Activated CD4-positive, alpha-beta memory T cell treated with anti-CD3 and anti-CD28 coated beads, Interleukin-2, amount 10 ng/mL, durations not matched to agents 7 days and 5 days (primary cell): ENCODE data around the gene SOBP. TPM values are rescaled to one million over a fixed set of nuclear protein-coding genes. Genes with fewer than 3 reads are reported as not detected.
"Not testable (repeated sequence)": the region's sequence is repeated elsewhere in the genome, so short reads cannot be mapped to it uniquely, and the experiment has no call there.

Experiments
- CTCF ChIA-PET: fragments of 350-600 bp; sonication (Branson Sonifier 250); formaldehyde crosslinking; loops from one replicate; lab custom pipeline; 2021; ENCODE audit warnings: antibody characterized with exemption, inconsistent platforms; lab: Charles Lee
- POLR2A ChIA-PET: fragments of 350-600 bp; sonication (Branson Sonifier 250); formaldehyde crosslinking; loops from one replicate; lab custom pipeline; 2021; ENCODE audit warnings: antibody characterized with exemption; lab: Charles Lee
- DNase-seq: peaks from one replicate; pipeline ENCODE4 v3.0.0-alpha.2; 2020
- H3K27ac Mint-ChIP-seq: one replicate; pipeline ENCODE4 v1.8.0; 2021; ENCODE audit warnings: mild to moderate bottlenecking, mixed read lengths
- H3K27me3 Mint-ChIP-seq: one replicate; pipeline ENCODE4 v1.8.0; 2021; ENCODE audit warnings: mixed read lengths
- H3K36me3 Mint-ChIP-seq: one replicate; pipeline ENCODE4 v1.8.0; 2021; ENCODE audit warnings: low read depth, mixed read lengths
- H3K4me1 Mint-ChIP-seq: one replicate; pipeline ENCODE4 v1.8.0; 2021; ENCODE audit warnings: mixed read lengths
- H3K4me3 Mint-ChIP-seq: one replicate; pipeline ENCODE4 v1.8.0; 2021; ENCODE audit warnings: mild to moderate bottlenecking, mixed read lengths
- H3K9me3 Mint-ChIP-seq: one replicate; pipeline ENCODE4 v1.8.0; 2021; ENCODE audit warnings: mixed read lengths
- total RNA-seq, 2 experiments: library from RNA; stranded (reverse); gene quantifications; one replicate each; pipeline ENCODE4 v1.2.3, GENCODE V29; 2021

The SOBP gene
- total RNA-seq, 2 experiments from 2014 or later: 0.33 to 0.38 TPM

GRCh38 chr6:107517274-107517673 is 27.4 kb downstream of the SOBP start:
- no peak overlapping the region for H3K4me3 Mint-ChIP-seq
- DNase-seq: no peak
- no peaks in the 10 kb centered on the region for H3K4me1 Mint-ChIP-seq
- no peaks in the 10 kb centered on the region for H3K9me3 Mint-ChIP-seq
- ChIA-PET POLR2A (no interaction called here), CTCF (no interaction called here)
- no peak overlapping the region for H3K27ac Mint-ChIP-seq
- peaks cover 21% of the 10 kb centered on the region for H3K27me3 Mint-ChIP-seq
- H3K36me3 Mint-ChIP-seq: no peaks in the 10 kb centered on the region

GRCh38 chr6:107519224-107519623 is 29.3 kb downstream of the SOBP start:
- DNase-seq, CTCF ChIA-PET, H3K4me1 Mint-ChIP-seq, H3K27ac Mint-ChIP-seq, H3K36me3 Mint-ChIP-seq, H3K4me3 Mint-ChIP-seq, H3K9me3 Mint-ChIP-seq, POLR2A ChIA-PET: not testable (repeated sequence)
- H3K27me3 Mint-ChIP-seq: peaks cover 20% of the 10 kb centered on the region

DNA sequence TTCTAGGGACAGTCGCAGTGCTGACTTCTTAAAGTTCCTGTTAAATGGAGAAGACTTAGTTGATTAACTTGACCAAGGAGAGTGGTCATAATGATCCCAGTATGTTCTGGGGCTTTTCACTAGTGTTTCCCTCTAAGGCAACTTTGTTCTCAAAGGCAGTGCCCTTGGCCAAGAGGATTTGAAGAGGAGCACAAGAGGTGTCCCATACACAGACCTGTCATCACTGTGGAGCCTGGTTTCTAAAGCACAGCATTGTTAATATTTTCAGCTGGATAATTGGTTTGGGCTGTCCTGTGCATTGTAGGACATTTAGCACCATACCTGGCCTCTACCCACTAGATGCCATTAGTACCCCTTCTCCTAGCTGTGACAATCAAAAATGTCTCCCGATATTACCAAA is 30.8 kb downstream of the SOBP start:
- H3K27me3 Mint-ChIP-seq: peaks cover 20% of the 10 kb centered on the region
- H3K4me1 Mint-ChIP-seq, POLR2A ChIA-PET, H3K27ac Mint-ChIP-seq, H3K9me3 Mint-ChIP-seq, H3K4me3 Mint-ChIP-seq, DNase-seq, CTCF ChIA-PET, H3K36me3 Mint-ChIP-seq: not testable (repeated sequence)

DNA sequence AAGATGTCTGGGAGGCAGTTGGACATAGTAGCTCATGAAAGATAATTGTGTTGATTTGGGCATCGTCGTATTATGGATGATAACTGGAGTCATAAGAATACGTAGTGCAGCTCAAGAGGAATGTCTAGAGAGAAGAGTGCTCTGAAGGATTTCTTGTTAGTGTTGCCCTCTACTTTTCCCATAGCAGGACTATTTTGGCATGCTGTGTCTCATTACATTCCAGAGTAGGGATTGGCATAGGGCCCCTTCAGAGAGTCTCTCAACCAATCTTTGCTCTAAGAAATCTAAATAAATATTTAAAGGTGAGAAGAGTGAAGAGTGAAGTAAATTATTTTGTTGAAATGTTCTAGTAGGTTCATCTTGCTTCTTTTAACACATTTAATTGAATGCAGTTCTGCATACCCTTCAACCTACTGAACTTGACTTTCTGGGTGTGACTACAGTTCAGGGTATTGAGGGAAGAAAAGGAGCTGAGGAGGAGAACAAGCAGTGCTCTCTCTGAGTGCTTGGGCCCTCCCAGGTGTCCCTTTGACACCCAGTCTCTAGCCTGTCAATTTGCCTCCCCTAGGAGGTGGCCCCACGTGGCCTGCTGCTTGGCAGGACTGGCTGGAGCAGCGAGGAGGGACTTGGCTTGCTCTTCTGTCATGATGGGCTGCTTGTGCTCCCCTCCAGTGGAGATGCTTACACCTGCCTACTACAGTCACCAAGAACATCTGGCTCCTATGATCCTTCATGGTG is 33.3 kb downstream of the SOBP start:
- H3K27me3 Mint-ChIP-seq: peaks cover 22% of the 10 kb centered on the region
- ChIA-PET POLR2A (no interaction called here), CTCF (no interaction called here)
- DNase-seq: no peak
- no peaks in the 10 kb centered on the region for H3K9me3 Mint-ChIP-seq
- no peaks in the 10 kb centered on the region for H3K36me3 Mint-ChIP-seq
- no peaks in the 10 kb centered on the region for H3K4me1 Mint-ChIP-seq
- no peak overlapping the region for H3K27ac Mint-ChIP-seq
- H3K4me3 Mint-ChIP-seq: no peak overlapping the region

DNA sequence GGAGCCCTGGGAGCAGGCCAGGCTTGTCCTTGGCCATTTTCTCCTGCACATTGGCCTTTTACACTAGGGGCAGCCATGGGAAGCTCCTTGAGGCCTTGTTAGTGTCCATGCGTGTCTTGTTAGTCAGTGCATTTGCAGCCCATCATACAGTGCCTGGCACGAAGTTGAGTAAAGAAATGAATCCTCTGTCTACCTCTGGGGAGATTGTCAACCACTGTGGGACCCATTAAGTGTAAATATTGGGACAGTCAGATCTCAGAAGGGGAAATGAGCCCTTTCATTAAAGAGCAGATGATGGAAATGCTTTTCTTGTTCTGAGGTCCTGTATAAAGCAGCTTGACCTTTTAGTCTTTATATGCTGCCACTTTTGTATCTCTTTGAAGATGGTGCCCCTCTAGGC is 33.9 kb downstream of the SOBP start:
- H3K36me3 Mint-ChIP-seq: no peaks in the 10 kb centered on the region
- ChIA-PET POLR2A (no interaction called here), CTCF (no interaction called here)
- no peak overlapping the region for H3K4me3 Mint-ChIP-seq
- no peaks in the 10 kb centered on the region for H3K9me3 Mint-ChIP-seq
- H3K4me1 Mint-ChIP-seq: no peaks in the 10 kb centered on the region
- DNase-seq: no peak
- peaks cover 25% of the 10 kb centered on the region for H3K27me3 Mint-ChIP-seq
- no peak overlapping the region for H3K27ac Mint-ChIP-seq

DNA sequence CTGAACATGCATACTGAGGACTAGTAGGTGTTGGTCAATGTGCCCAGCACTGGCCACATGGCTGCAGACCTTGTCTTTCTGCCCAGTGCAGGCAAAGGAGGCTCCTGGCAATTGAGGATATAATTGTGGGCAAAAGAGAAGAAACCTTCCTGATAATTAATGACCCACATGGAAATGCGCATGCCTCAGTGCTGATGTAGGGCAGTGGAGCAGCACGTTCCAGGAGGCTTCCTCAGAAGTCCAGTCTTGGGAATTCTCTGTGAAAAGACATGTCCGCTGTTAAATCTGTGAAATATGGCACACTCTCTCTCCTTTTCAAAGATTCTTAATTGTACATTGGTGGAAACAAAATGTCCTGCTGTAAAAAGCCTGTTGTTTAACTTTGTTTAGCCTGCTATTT is 34.7 kb downstream of the SOBP start:
- H3K4me3 Mint-ChIP-seq: no peak overlapping the region
- no peaks in the 10 kb centered on the region for H3K36me3 Mint-ChIP-seq
- ChIA-PET POLR2A (no interaction called here), CTCF (no interaction called here)
- H3K9me3 Mint-ChIP-seq: no peaks in the 10 kb centered on the region
- H3K27ac Mint-ChIP-seq: no peak overlapping the region
- H3K27me3 Mint-ChIP-seq: peaks cover 21% of the 10 kb centered on the region
- no peak for DNase-seq
- H3K4me1 Mint-ChIP-seq: no peaks in the 10 kb centered on the region

DNA sequence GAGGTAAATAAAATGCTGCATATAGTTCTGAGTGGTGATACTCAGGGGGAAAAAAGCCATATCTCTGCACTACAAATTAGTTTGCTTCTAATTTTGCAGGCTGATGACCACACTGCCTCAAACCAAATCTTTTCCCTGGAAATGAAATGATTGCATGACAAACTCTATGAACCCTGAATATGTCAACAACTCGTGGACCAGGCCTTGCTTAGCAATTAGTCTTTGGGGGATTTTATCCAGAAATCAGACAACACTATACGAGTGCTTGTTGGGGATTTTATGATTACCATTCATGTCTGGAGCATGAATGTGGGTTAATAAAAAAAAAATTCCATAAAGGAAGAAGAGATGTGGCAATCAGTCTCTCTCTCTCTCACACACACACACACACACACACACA is 42.0 kb downstream of the SOBP start:
- no peaks in the 10 kb centered on the region for H3K4me1 Mint-ChIP-seq
- no peak overlapping the region for H3K4me3 Mint-ChIP-seq
- DNase-seq: no peak
- ChIA-PET CTCF (no interaction called here), POLR2A (no interaction called here)
- no peaks in the 10 kb centered on the region for H3K36me3 Mint-ChIP-seq
- H3K27me3 Mint-ChIP-seq: peaks cover 12% of the 10 kb centered on the region
- H3K27ac Mint-ChIP-seq: no peak overlapping the region
- no peaks in the 10 kb centered on the region for H3K9me3 Mint-ChIP-seq

- ChIA-PET POLR2A (no interaction called here), CTCF (interaction anchor here (0.6 kb wide), 1 partner anchor 25 kb away, joined by 4 read pairs; no protein-coding TSS in a partner anchor)
- Mint-ChIP-seq H3K4me3 (no peak overlapping the region), H3K4me1 (no peaks in the 10 kb centered on the region), H3K27ac (no peak overlapping the region), H3K36me3 (no peaks in the 10 kb centered on the region), H3K27me3 (peaks cover 10% of the 10 kb centered on the region), H3K9me3 (no peaks in the 10 kb centered on the region)
- DNase-seq: no peak
Observed at GRCh38 chr6:107532706-107533105, 42.8 kb downstream of the SOBP start.

DNA sequence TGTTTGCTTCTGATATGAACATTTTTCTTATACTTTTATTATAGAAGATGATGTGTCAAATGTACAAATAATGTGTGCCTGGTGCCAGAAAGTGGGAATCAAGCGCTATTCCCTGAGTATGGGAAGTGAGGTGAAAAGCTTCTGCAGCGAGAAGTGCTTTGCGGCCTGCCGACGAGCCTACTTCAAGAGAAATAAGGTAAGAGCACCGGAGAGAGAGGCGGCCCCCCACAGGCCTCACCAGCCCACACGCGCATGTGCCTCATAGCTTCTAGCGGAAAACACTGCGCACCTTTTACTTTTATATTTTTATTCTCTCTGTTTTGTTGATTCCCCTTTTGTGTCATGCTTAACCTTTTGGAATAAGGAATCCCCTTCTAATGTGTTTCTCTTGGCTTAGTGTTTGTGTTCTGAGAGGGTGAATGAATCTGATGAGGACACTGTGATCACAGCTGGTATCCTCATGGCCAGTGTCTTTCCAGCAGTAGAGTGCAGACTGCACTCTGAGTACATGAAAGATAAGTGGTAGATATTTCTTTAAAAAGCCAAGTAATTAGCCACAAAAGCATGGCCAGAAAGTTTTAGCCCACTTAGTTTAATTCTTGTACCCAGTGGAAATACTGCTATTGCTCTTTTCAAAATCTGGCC is 43.6 kb downstream of the SOBP start:
- CTCF ChIA-PET: no interaction called here
- Mint-ChIP-seq H3K36me3 (no peaks in the 10 kb centered on the region), H3K9me3 (no peaks in the 10 kb centered on the region), H3K27me3 (peaks cover 11% of the 10 kb centered on the region), H3K4me1 (no peaks in the 10 kb centered on the region), H3K4me3 (no peak overlapping the region), H3K27ac (no peak overlapping the region)
- DNase-seq: no peak
- POLR2A ChIA-PET: no interaction called here

DNA sequence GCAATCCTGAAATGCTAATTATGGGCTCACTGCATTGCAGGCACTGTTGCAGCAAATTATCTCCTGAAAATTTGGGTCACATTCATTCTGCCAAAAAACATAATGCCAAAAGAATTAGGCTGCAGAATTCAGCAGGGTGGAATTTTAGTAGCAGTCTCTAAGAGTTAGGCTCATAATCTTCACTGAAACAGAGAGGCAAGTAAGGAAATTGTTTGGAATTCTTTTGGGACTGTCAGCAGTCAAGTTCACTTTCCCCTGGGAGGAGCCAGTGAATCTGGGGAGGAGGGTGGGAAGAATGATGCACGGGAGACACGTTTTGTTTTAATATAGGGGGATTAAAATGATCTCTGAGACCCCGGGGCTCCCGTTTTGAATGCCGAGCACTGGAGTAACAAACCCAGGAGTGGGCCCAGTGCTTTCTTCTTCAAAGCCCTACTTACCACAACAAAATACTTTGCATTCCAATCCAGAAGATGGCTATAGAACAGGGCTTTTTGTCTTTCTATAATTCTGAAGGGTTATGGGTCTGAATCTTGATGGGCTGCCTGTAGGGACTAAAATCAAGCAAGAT is 44.7 kb downstream of the SOBP start:
- ChIA-PET POLR2A (no interaction called here), CTCF (no interaction called here)
- no peak overlapping the region for H3K27ac Mint-ChIP-seq
- DNase-seq: no peak
- H3K36me3 Mint-ChIP-seq: no peaks in the 10 kb centered on the region
- no peaks in the 10 kb centered on the region for H3K4me1 Mint-ChIP-seq
- H3K4me3 Mint-ChIP-seq: no peak overlapping the region
- peaks cover 17% of the 10 kb centered on the region for H3K27me3 Mint-ChIP-seq
- H3K9me3 Mint-ChIP-seq: no peaks in the 10 kb centered on the region

GRCh38 chr6:107535626-107536025 is 45.7 kb downstream of the SOBP start:
- H3K27ac Mint-ChIP-seq: no peak overlapping the region
- ChIA-PET CTCF (no interaction called here), POLR2A (no interaction called here)
- no peaks in the 10 kb centered on the region for H3K36me3 Mint-ChIP-seq
- DNase-seq: no peak
- H3K27me3 Mint-ChIP-seq: peaks cover 23% of the 10 kb centered on the region
- no peak overlapping the region for H3K4me3 Mint-ChIP-seq
- H3K9me3 Mint-ChIP-seq: no peaks in the 10 kb centered on the region
- no peaks in the 10 kb centered on the region for H3K4me1 Mint-ChIP-seq

- POLR2A ChIA-PET: no interaction called here
- H3K27me3 Mint-ChIP-seq: peaks cover 23% of the 10 kb centered on the region
- H3K9me3 Mint-ChIP-seq: no peaks in the 10 kb centered on the region
- no peaks in the 10 kb centered on the region for H3K36me3 Mint-ChIP-seq
- CTCF ChIA-PET: no interaction called here
- no peak overlapping the region for H3K4me3 Mint-ChIP-seq
- H3K4me1 Mint-ChIP-seq: no peaks in the 10 kb centered on the region
- no peak overlapping the region for H3K27ac Mint-ChIP-seq
- DNase-seq: no peak
Observed at GRCh38 chr6:107536180-107536961, 46.5 kb downstream of the SOBP start.

- POLR2A ChIA-PET: no interaction called here
- H3K27ac Mint-ChIP-seq: no peak overlapping the region
Observed at GRCh38 chr6:107537559-107537958, 47.6 kb downstream of the SOBP start.

More at GRCh38 chr6:107537559-107537958, 47.6 kb downstream of the SOBP start:
- H3K4me1 Mint-ChIP-seq: no peaks in the 10 kb centered on the region
- no peak for DNase-seq
- no peaks in the 10 kb centered on the region for H3K9me3 Mint-ChIP-seq
- H3K4me3 Mint-ChIP-seq: no peak overlapping the region
- H3K27me3 Mint-ChIP-seq: peaks cover 29% of the 10 kb centered on the region
- no peaks in the 10 kb centered on the region for H3K36me3 Mint-ChIP-seq
- CTCF ChIA-PET: no interaction called here
